ENCODE measurements around the gene DENND1B.

- TF ChIP-seq POLR2A (IDR thresholded peaks at IDR 0.05; ENCODE audit: control extremely low read depth in 1 of 2, low read depth in 2 of 2, low read length in 2 of 2) (no peak), EZH2 (IDR thresholded peaks at IDR 0.05; ENCODE audit: low read depth, low read length, severe bottlenecking) (no peak), SIN3A (conservative IDR thresholded peaks at IDR 0.05 in 1 of 2, IDR thresholded peaks at IDR 0.05 in 1 of 2; ENCODE audit: low read depth in 1 of 2, low read length in 2 of 2) (no peak), CTCF (IDR thresholded peaks at IDR 0.05; ENCODE audit: control extremely low read depth in 1 of 3, insufficient read depth in 1 of 3, low read depth in 1 of 3, low read length in 3 of 3) (no peak)
Observed at GRCh38 chr1:197481101-197481500, 294.2 kb downstream of the DENND1B start.

All from H1 (cell line).